HG03457 (cell line): ENCODE measurements around the gene TCF25.
"Not testable (repeated sequence)": the region's sequence is repeated elsewhere in the genome, so short reads cannot be mapped to it uniquely, and the experiment has no call there.

Experiments used
- ATAC-seq: cut with Tn5 transposase; IDR thresholded peaks from one replicate; pipeline ENCODE4 v1.9.1; 2021; ENCODE audit warnings: moderate number of reproducible peaks; ENCODE audit not compliant: unreplicated experiment

The TCF25 gene

GRCh38 chr16:89904606-89905510 lies 31.5 kb downstream of the TCF25 start:
- no peak for ATAC-seq

- ATAC-seq: no peak
These were observed 32.2 kb downstream of the TCF25 start for GRCh38 chr16:89905511-89906139.

- ATAC-seq: no peak
These were observed 33.0 kb downstream of the TCF25 start for GRCh38 chr16:89906140-89907025.

GRCh38 chr16:89907055-89907814 lies 33.8 kb downstream of the TCF25 start:
- no peak for ATAC-seq

GRCh38 chr16:89908236-89908635 lies 34.8 kb downstream of the TCF25 start:
- ATAC-seq: no peak

GRCh38 chr16:89909777-89910716 lies 36.7 kb downstream of the TCF25 start:
- ATAC-seq: no peak

- ATAC-seq: no peak
These were observed 37.4 kb downstream of the TCF25 start for GRCh38 chr16:89910717-89911354.

GRCh38 chr16:89911375-89911774 lies 38.0 kb downstream of the TCF25 start:
- ATAC-seq: no peak

- ATAC-seq: no peak
These were observed 38.8 kb downstream of the TCF25 start for GRCh38 chr16:89912143-89912542.

- no peak for ATAC-seq
These were observed 39.2 kb downstream of the TCF25 start for GRCh38 chr16:89912627-89913026.

- no peak for ATAC-seq
These were observed 40.3 kb downstream of the TCF25 start for GRCh38 chr16:89913408-89914387.

- not testable (repeated sequence) for ATAC-seq
These were observed 41.4 kb downstream of the TCF25 start for GRCh38 chr16:89914642-89915285.

GRCh38 chr16:89915303-89916232 lies 42.2 kb downstream of the TCF25 start:
- no peak for ATAC-seq

GRCh38 chr16:89917773-89918452 lies 44.5 kb downstream of the TCF25 start:
- ATAC-seq: peak; percentile 55

GRCh38 chr16:89918453-89919347 lies 45.3 kb downstream of the TCF25 start, which contains the start of gene MC1R:
MC1R (plus strand) TSS chr16:89918862; CDS start chr16:89919259, 397 bp downstream.
- no peak for ATAC-seq
